ENCODE data around the gene TTN. TPM values are rescaled to one million over a fixed set of nuclear protein-coding genes. Genes with fewer than 3 reads are reported as not detected.

The TTN gene
- total RNA-seq, 2 experiments from 2014 or later, result 0.02 to 0.19 TPM

DNA sequence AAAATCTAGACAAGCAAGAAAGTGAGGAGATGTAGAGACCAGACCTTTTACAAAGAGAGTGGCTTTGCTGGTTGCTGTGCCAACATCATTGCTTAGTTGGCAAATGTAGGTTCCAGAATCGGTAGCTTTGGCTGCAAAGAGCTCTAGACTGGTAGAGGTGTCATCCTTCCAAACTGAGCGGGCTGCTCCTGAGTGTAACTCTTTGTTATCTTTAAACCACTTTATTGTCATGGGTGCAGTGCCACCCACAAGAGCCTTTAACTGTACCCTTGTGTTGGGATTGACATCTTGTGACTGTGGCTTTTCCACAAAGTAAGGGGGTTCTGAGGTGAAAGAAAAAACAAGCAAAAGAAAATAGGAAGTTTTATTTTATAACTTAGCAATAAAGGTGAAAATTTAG, 77.2 kb downstream of the TTN start:
- Histone ChIP-seq H4K20me1 (ENCODE audit: insufficient read depth, low read length) (no peaks in the 10 kb centered on the region), H3K9me2 (ENCODE audit: insufficient read depth, low read length) (no peaks in the 10 kb centered on the region), H3K27ac (ENCODE audit: low read depth, low read length, poor library complexity, severe bottlenecking) (no peak overlapping the region), H3K79me2 (ENCODE audit: insufficient read depth, low read depth, low read length) (no peaks in the 10 kb centered on the region), H3K4me3 (ENCODE audit: low read depth, low read length, poor library complexity, severe bottlenecking) (no peak overlapping the region), H3K36me3 (ENCODE audit: insufficient read depth, low read length) (no peaks in the 10 kb centered on the region), H2AFZ (ENCODE audit: low read length) (no peak overlapping the region), H3K4me1 (ENCODE audit: insufficient read depth, low read length, poor library complexity, severe bottlenecking) (no peaks in the 10 kb centered on the region), H3K9me3 (ENCODE audit: low read length) (no peaks in the 10 kb centered on the region), H3K4me2 (ENCODE audit: low read length) (no peak overlapping the region)
- CTCF ChIA-PET (ENCODE audit: unreplicated experiment), result no interaction called here
- POLR2A ChIA-PET, result no interaction called here
- no TSS peak for BruUV-seq (replicated peaks)
- TF ChIP-seq, protein P1, sequence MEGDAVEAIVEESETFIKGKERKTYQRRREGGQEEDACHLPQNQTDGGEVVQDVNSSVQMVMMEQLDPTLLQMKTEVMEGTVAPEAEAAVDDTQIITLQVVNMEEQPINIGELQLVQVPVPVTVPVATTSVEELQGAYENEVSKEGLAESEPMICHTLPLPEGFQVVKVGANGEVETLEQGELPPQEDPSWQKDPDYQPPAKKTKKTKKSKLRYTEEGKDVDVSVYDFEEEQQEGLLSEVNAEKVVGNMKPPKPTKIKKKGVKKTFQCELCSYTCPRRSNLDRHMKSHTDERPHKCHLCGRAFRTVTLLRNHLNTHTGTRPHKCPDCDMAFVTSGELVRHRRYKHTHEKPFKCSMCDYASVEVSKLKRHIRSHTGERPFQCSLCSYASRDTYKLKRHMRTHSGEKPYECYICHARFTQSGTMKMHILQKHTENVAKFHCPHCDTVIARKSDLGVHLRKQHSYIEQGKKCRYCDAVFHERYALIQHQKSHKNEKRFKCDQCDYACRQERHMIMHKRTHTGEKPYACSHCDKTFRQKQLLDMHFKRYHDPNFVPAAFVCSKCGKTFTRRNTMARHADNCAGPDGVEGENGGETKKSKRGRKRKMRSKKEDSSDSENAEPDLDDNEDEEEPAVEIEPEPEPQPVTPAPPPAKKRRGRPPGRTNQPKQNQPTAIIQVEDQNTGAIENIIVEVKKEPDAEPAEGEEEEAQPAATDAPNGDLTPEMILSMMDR (conservative IDR thresholded peaks at IDR 0.05; ENCODE audit: low read length), result no peak
- TF ChIP-seq EZH2phosphoT487 (IDR thresholded peaks at IDR 0.05; ENCODE audit: borderline replicate concordance, low read depth, low read length), result no peak
- intact Hi-C loops (cut with micrococcal nuclease; ENCODE audit: unreplicated experiment), result no loop called here
- no peak for DNase-seq (ENCODE audit: low spot score)

DNA sequence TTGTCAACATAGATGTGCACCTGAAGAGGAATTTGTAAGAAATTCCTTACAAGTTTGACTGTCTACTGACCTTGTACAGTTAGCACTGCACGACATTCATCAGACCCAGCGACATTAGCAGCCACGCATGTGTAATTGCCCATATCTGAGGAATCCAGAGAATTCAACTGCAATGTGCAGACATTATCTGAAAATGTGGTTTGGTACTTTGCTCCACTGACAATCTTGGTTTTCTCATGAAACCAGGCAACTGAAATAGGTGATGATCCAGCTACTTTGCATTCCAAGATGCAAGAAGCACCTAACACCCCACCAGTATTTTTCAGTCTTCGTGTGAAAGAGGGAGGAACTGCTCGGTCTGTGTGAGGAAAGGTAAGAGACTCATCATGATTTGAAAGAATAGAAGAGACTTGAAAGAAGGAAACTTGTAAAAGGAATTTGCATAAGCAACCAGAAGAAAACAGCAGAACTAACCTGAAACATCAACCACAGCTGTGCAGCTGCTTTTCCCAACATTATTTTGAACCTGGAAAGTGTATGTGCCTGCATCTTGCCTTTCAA, 83.4 kb downstream of the TTN start:
- DNase-seq (ENCODE audit: low spot score), result no peak
- no peak overlapping the region for H3K4me2 ChIP-seq (ENCODE audit: low read length)
- H3K4me1 ChIP-seq (ENCODE audit: insufficient read depth, low read length, poor library complexity, severe bottlenecking), result no peaks in the 10 kb centered on the region
- H3K27ac ChIP-seq (ENCODE audit: low read depth, low read length, poor library complexity, severe bottlenecking), result no peak overlapping the region
- no peak overlapping the region for H3K4me3 ChIP-seq (ENCODE audit: low read depth, low read length, poor library complexity, severe bottlenecking)
- H3K9me2 ChIP-seq (ENCODE audit: insufficient read depth, low read length), result no peaks in the 10 kb centered on the region
- H3K79me2 ChIP-seq (ENCODE audit: insufficient read depth, low read depth, low read length), result no peaks in the 10 kb centered on the region
- BruUV-seq (replicated peaks), result no TSS peak
- ChIA-PET CTCF (ENCODE audit: unreplicated experiment) (no interaction called here), POLR2A (no interaction called here)
- no peak for TF ChIP-seq EZH2phosphoT487 (IDR thresholded peaks at IDR 0.05; ENCODE audit: borderline replicate concordance, low read depth, low read length)
- TF ChIP-seq, protein P1 (conservative IDR thresholded peaks at IDR 0.05; ENCODE audit: low read length), result no peak
- H3K9me3 ChIP-seq (ENCODE audit: low read length), result no peaks in the 10 kb centered on the region
- intact Hi-C loops (cut with micrococcal nuclease; ENCODE audit: unreplicated experiment), result no loop called here
- no peak overlapping the region for H2AFZ ChIP-seq (ENCODE audit: low read length)
- H4K20me1 ChIP-seq (ENCODE audit: insufficient read depth, low read length), result no peaks in the 10 kb centered on the region
- H3K36me3 ChIP-seq (ENCODE audit: insufficient read depth, low read length), result no peaks in the 10 kb centered on the region

DNA sequence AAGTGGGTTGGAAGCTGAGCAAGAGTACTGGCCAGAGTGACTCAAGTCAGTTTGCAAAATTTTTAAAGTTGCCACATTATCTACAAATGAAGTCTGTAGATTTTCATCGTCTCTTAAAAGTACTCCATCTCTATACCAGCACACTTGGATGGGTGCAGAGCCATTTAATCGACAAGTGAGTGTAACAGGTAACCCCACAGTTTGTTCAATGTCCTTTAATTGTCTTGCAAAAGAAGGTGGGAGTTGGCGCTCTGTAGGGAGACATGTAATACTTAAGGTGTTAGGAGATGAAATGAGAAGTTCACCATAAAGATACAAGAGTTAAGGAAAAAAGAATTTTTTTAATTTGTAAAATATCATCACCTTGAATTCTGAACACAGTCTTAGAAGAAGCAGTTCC, 84.9 kb downstream of the TTN start:
- no peak for TF ChIP-seq EZH2phosphoT487 (IDR thresholded peaks at IDR 0.05; ENCODE audit: borderline replicate concordance, low read depth, low read length)
- TF ChIP-seq, protein P1 (conservative IDR thresholded peaks at IDR 0.05; ENCODE audit: low read length), result no peak
- no TSS peak for BruUV-seq (replicated peaks)

More for the DNA sequence above, 84.9 kb downstream of the TTN start:
- Histone ChIP-seq H3K79me2 (ENCODE audit: insufficient read depth, low read depth, low read length) (no peaks in the 10 kb centered on the region), H3K27ac (ENCODE audit: low read depth, low read length, poor library complexity, severe bottlenecking) (no peak overlapping the region), H3K9me3 (ENCODE audit: low read length) (no peaks in the 10 kb centered on the region), H3K4me1 (ENCODE audit: insufficient read depth, low read length, poor library complexity, severe bottlenecking) (no peaks in the 10 kb centered on the region), H3K9me2 (ENCODE audit: insufficient read depth, low read length) (no peaks in the 10 kb centered on the region), H3K4me2 (ENCODE audit: low read length) (no peak overlapping the region), H2AFZ (ENCODE audit: low read length) (no peak overlapping the region), H4K20me1 (ENCODE audit: insufficient read depth, low read length) (no peaks in the 10 kb centered on the region), H3K36me3 (ENCODE audit: insufficient read depth, low read length) (no peaks in the 10 kb centered on the region), H3K4me3 (ENCODE audit: low read depth, low read length, poor library complexity, severe bottlenecking) (no peak overlapping the region)
- CTCF ChIA-PET (ENCODE audit: unreplicated experiment), result no interaction called here
- POLR2A ChIA-PET, result no interaction called here
- intact Hi-C loops (cut with micrococcal nuclease; ENCODE audit: unreplicated experiment), result no loop called here
- no peak for DNase-seq (ENCODE audit: low spot score)
